Sciatic nerve (tissue), 2 donors: ENCODE data around the gene SLC6A7. TPM values are rescaled to one million over a fixed set of nuclear protein-coding genes. Genes with fewer than 3 reads are reported as not detected.

ENCODE experiments used
- ATAC-seq: fragments of 200-7000 bp; cut with Tn5 transposase; one replicate; pipeline ENCODE4 v1.9.1; 2020; ENCODE audit warnings: mild to moderate bottlenecking, moderate library complexity
- DNase-seq: peaks from one replicate; pipeline ENCODE4 v3.0.0-alpha.2; 2020; ENCODE audit warnings: low spot score
- intact Hi-C: fragments of 100-400 bp; cut with DNase I; formaldehyde crosslinking; loops from one replicate; pipeline ENCODE4 v1.14.2; 2022
- total RNA-seq: library from RNA; stranded (reverse); fragmentation: NEBNext Ultra II Directional; extraction: Animal tissue kit (Norgen Biotek cat#: 25700); gene quantifications from one replicate; pipeline ENCODE4 v1.2.1, GENCODE V29; 2021
- donor health status: DM: no; HTN: no; CAD: no.
- donor health status: DM: no; HTN: no; CAD: no.

The SLC6A7 gene
- not detected for total RNA-seq

- intact Hi-C loops, result no loop called here
- ATAC-seq, result no peak
- DNase-seq, result no peak
Observed at GRCh38 chr5:150189728-150190502, at the start of gene SLC6A7. TSS of gene SLC6A7 (plus strand) at chr5:150190062. CDS start at chr5:150190328, 266 bp downstream.

- ATAC-seq, result no peak
- intact Hi-C loops, result no loop called here
- DNase-seq, result no peak
Observed at GRCh38 chr5:150140830-150141229, 49.0 kb upstream of the SLC6A7 start.

- intact Hi-C loops, result no loop called here
- no peak for DNase-seq
- ATAC-seq, result peak; percentile 9
Observed at GRCh38 chr5:150141544-150142184, 48.2 kb upstream of the SLC6A7 start.

- no peak for DNase-seq
- intact Hi-C loops, result no loop called here
- ATAC-seq, result no peak
Observed at GRCh38 chr5:150142185-150142958, 47.5 kb upstream of the SLC6A7 start.

- ATAC-seq (peak; percentile 75), DNase-seq (no peak)
- intact Hi-C loops, result no loop called here
Observed at GRCh38 chr5:150142959-150143349, 46.9 kb upstream of the SLC6A7 start.

GRCh38 chr5:150143350-150144245 is 46.3 kb upstream of the SLC6A7 start:
- ATAC-seq, result peak; percentile 77
- intact Hi-C loops, result no loop called here
- peak; percentile 88 for DNase-seq

GRCh38 chr5:150144246-150144801 is 45.5 kb upstream of the SLC6A7 start:
- no peak for DNase-seq
- intact Hi-C loops, result no loop called here
- peak; percentile 54 for ATAC-seq

GRCh38 chr5:150144879-150145278 is 45.0 kb upstream of the SLC6A7 start:
- DNase-seq (no peak), ATAC-seq (no peak)
- intact Hi-C loops, result no loop called here

GRCh38 chr5:150146235-150146634 is 43.6 kb upstream of the SLC6A7 start:
- ATAC-seq (no peak), DNase-seq (no peak)
- intact Hi-C loops, result no loop called here

- intact Hi-C loops, result no loop called here
- no peak for ATAC-seq
Observed at GRCh38 chr5:150146862-150147601, 42.8 kb upstream of the SLC6A7 start.

GRCh38 chr5:150147670-150148069 is 42.2 kb upstream of the SLC6A7 start:
- peak; percentile 61 for DNase-seq
- ATAC-seq, result no peak
- intact Hi-C loops, result no loop called here

More at GRCh38 chr5:150146862-150147601, 42.8 kb upstream of the SLC6A7 start:
- no peak for DNase-seq

- intact Hi-C loops, result no loop called here
- no peak for ATAC-seq
- peak; percentile 56 for DNase-seq
Observed at GRCh38 chr5:150148117-150148927, 41.5 kb upstream of the SLC6A7 start.

GRCh38 chr5:150149618-150150017 is 40.2 kb upstream of the SLC6A7 start:
- intact Hi-C loops, result no loop called here

GRCh38 chr5:150152636-150153462 is 37.0 kb upstream of the SLC6A7 start:
- intact Hi-C loops, result no loop called here
- DNase-seq (peak; percentile 57), ATAC-seq (no peak)

More at GRCh38 chr5:150149618-150150017, 40.2 kb upstream of the SLC6A7 start:
- ATAC-seq (no peak), DNase-seq (no peak)

GRCh38 chr5:150153483-150153882 is 36.4 kb upstream of the SLC6A7 start:
- intact Hi-C loops, result no loop called here
- no peak for DNase-seq
- ATAC-seq, result no peak

- intact Hi-C loops, result no loop called here
- ATAC-seq (peak; percentile 35), DNase-seq (no peak)
Observed at GRCh38 chr5:150153957-150154617, 35.8 kb upstream of the SLC6A7 start.
